Measurements from ENCODE around the gene TBC1D20. TPM values are rescaled to one million over a fixed set of nuclear protein-coding genes. Genes with fewer than 3 reads are reported as not detected.

The TBC1D20 gene
- total RNA-seq, 1 donor from 2014 or later = 26.5 TPM

- intact Hi-C loops (cut with DNase I) = no loop called here
- no peak for DNase-seq (ENCODE audit: low spot score)
These were observed 33.6 kb downstream of the TBC1D20 start for GRCh38 chr20:428658-429200.

GRCh38 chr20:427849-428657 is 34.3 kb downstream of the TBC1D20 start:
- intact Hi-C loops (cut with DNase I) = no loop called here
- no peak for DNase-seq (ENCODE audit: low spot score)

GRCh38 chr20:427401-427800 is 34.9 kb downstream of the TBC1D20 start:
- DNase-seq (ENCODE audit: low spot score) = no peak
- intact Hi-C loops (cut with DNase I) = no loop called here

GRCh38 chr20:426566-426965 is 35.8 kb downstream of the TBC1D20 start:
- DNase-seq (ENCODE audit: low spot score) = no peak
- intact Hi-C loops (cut with DNase I) = no loop called here

GRCh38 chr20:421685-422250 is 40.6 kb downstream of the TBC1D20 start:
- intact Hi-C loops (cut with DNase I) = no loop called here
- peak; percentile 67 for DNase-seq (ENCODE audit: low spot score)

GRCh38 chr20:420721-421574 is 41.4 kb downstream of the TBC1D20 start:
- peak; percentile 81 for DNase-seq (ENCODE audit: low spot score)
- intact Hi-C loops (cut with DNase I) = no loop called here

- intact Hi-C loops (cut with DNase I) = no loop called here
- peak; percentile 51 for DNase-seq (ENCODE audit: low spot score)
These were observed 42.1 kb downstream of the TBC1D20 start for GRCh38 chr20:420166-420620.

- DNase-seq (ENCODE audit: low spot score) = peak; percentile 15
- intact Hi-C loops (cut with DNase I) = no loop called here
These were observed 42.7 kb downstream of the TBC1D20 start for GRCh38 chr20:419556-420165.

GRCh38 chr20:418858-419365 is 43.4 kb downstream of the TBC1D20 start:
- DNase-seq (ENCODE audit: low spot score) = no peak

GRCh38 chr20:417801-418342 is 44.5 kb downstream of the TBC1D20 start:
- no peak for DNase-seq (ENCODE audit: low spot score)
- intact Hi-C loops (cut with DNase I) = no loop called here

More at GRCh38 chr20:418858-419365, 43.4 kb downstream of the TBC1D20 start:
- intact Hi-C loops (cut with DNase I) = no loop called here

- no peak for DNase-seq (ENCODE audit: low spot score)
- intact Hi-C loops (cut with DNase I) = no loop called here
These were observed 45.2 kb downstream of the TBC1D20 start for GRCh38 chr20:416950-417800.

- intact Hi-C loops (cut with DNase I) = no loop called here
- no peak for DNase-seq (ENCODE audit: low spot score)
These were observed 46.5 kb downstream of the TBC1D20 start for GRCh38 chr20:415820-416322.

GRCh38 chr20:414161-414560 is 48.2 kb downstream of the TBC1D20 start:
- DNase-seq (ENCODE audit: low spot score) = no peak
- intact Hi-C loops (cut with DNase I) = no loop called here

- intact Hi-C loops (cut with DNase I) = no loop called here
These were observed 50.3 kb downstream of the TBC1D20 start for GRCh38 chr20:412081-412480.

GRCh38 chr20:409697-410559 is 52.4 kb downstream of the TBC1D20 start:
- DNase-seq (ENCODE audit: low spot score) = peak; percentile 53
- intact Hi-C loops (cut with DNase I) = loop anchor here (2.0 to 5.0 kb wide), 3 partner anchors 52 to 133 kb away; partner anchors contain the start of genes CSNK2A1 and TBC1D20

More at GRCh38 chr20:412081-412480, 50.3 kb downstream of the TBC1D20 start:
- DNase-seq (ENCODE audit: low spot score) = no peak

- no peak for DNase-seq (ENCODE audit: low spot score)
- intact Hi-C loops (cut with DNase I) = loop anchor here (2.0 to 5.0 kb wide), 3 partner anchors 53 to 134 kb away; partner anchors contain the start of genes CSNK2A1 and TBC1D20
These were observed 53.3 kb downstream of the TBC1D20 start for GRCh38 chr20:408843-409696.

Data from cardiac septum (tissue), 1 donor.